ENCODE results near the gene SFT2D1. TPM values are rescaled to one million over a fixed set of nuclear protein-coding genes. Genes with fewer than 3 reads are reported as not detected.
A peak's percentile ranks its signal among the peaks of the same experiment; 100 is the strongest.

Gene SFT2D1
- total RNA-seq, 4 donors from 2014 or later = 40.0 to 63.7 (median 53.8) TPM

- ATAC-seq (ENCODE audit: low FRiP score) (peak; percentile 100), DNase-seq (ENCODE audit: low spot score) (peak; percentile 76)
- TF ChIP-seq CTCF (IDR thresholded peaks at IDR 0.05) = no peak
Observed at GRCh38 chr6:166382933-166383801, 40.8 kb upstream of the SFT2D1 start, which contains the start of gene MPC1. MPC1 (minus strand) TSS chr6:166382940; CDS start chr6:166382876, 64 bp downstream.

GRCh38 chr6:166382500-166382932 lies 40.2 kb upstream of the SFT2D1 start:
- DNase-seq (ENCODE audit: low spot score) (no peak), ATAC-seq (ENCODE audit: low FRiP score) (no peak)
- TF ChIP-seq CTCF (IDR thresholded peaks at IDR 0.05) = no peak

DNA sequence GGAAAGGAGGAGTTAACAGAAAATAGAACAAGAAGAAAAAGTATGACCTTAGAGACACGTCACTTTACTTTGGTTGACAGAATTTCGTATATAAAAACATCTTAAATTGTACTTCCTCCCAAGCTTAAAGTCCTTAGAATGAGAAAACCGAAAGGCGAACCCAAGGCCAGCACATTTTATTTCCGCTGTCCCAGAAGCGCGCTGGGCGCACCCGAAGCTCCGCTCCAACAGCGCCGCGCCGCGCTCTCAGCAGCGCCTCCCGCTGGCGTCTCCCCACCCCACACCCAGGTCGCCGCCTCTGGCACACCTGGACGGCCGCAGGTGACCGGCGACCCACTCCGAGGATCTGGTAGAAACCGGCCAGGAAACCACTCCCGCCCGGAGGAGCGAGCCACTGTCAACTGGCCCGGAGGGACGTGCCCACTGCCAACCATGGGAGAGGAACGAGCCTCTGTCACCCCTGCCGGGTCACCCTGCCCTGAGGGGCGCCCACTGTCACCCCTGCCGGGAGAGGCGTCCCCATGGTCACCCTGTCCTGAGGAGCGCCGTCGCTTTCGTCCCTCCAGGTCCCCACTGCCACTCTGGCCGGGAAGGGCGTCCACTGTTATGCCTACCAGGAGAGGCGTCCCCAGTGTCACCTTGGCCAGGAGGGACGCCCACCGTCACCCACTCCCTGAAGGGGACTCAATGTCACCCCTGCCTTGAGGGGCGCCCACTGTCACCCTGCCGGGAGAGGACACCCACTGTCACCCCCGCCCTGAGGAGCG lies 39.6 kb upstream of the SFT2D1 start:
- DNase-seq (ENCODE audit: low spot score) = peak; percentile 34
- peak; percentile 55 for ATAC-seq (ENCODE audit: low FRiP score)
- peak in 1 of 3 donors; percentile 23 for TF ChIP-seq CTCF (IDR thresholded peaks at IDR 0.05)

- no peak for ATAC-seq (ENCODE audit: low FRiP score)
- no peak for TF ChIP-seq CTCF (IDR thresholded peaks at IDR 0.05)
- DNase-seq (ENCODE audit: low spot score) = no peak
Observed at GRCh38 chr6:166381381-166381732, 39.0 kb upstream of the SFT2D1 start.

- ATAC-seq (ENCODE audit: low FRiP score) = no peak
- no peak for TF ChIP-seq CTCF (IDR thresholded peaks at IDR 0.05)
- no peak for DNase-seq (ENCODE audit: low spot score)
Observed at GRCh38 chr6:166379800-166380199, 37.5 kb upstream of the SFT2D1 start.

GRCh38 chr6:166379103-166379586 lies 36.8 kb upstream of the SFT2D1 start:
- ATAC-seq (ENCODE audit: low FRiP score) (no peak), DNase-seq (ENCODE audit: low spot score) (no peak)
- TF ChIP-seq CTCF (IDR thresholded peaks at IDR 0.05) = no peak

Data from omental fat pad (tissue), 4 donors.